Measurements from ENCODE around the gene FLNA.

GRCh38 chrX:154365997-154366665 is 8.3 kb downstream of the FLNA start:
- TF ChIP-seq, protein P1, sequence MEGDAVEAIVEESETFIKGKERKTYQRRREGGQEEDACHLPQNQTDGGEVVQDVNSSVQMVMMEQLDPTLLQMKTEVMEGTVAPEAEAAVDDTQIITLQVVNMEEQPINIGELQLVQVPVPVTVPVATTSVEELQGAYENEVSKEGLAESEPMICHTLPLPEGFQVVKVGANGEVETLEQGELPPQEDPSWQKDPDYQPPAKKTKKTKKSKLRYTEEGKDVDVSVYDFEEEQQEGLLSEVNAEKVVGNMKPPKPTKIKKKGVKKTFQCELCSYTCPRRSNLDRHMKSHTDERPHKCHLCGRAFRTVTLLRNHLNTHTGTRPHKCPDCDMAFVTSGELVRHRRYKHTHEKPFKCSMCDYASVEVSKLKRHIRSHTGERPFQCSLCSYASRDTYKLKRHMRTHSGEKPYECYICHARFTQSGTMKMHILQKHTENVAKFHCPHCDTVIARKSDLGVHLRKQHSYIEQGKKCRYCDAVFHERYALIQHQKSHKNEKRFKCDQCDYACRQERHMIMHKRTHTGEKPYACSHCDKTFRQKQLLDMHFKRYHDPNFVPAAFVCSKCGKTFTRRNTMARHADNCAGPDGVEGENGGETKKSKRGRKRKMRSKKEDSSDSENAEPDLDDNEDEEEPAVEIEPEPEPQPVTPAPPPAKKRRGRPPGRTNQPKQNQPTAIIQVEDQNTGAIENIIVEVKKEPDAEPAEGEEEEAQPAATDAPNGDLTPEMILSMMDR (conservative IDR thresholded peaks at IDR 0.05): no peak
- TF ChIP-seq ZFX (IDR thresholded peaks at IDR 0.05): no peak
